Measurements from ENCODE around the gene SFMBT2. TPM values are rescaled to one million over a fixed set of nuclear protein-coding genes. Genes with fewer than 3 reads are reported as not detected.

SFMBT2 gene
- total RNA-seq, 1 experiment from 2014 or later: 0.02 TPM

GRCh38 chr10:7329219-7329618, 81.6 kb downstream of the SFMBT2 start:
- H3K9ac ChIP-seq (ENCODE audit: low read length): no peak overlapping the region
- POLR2A ChIA-PET: no interaction called here
- TF ChIP-seq POLR2AphosphoS5 (IDR thresholded peaks at IDR 0.05; ENCODE audit: low read depth, low read length) (no peak), FOSL1 (IDR thresholded peaks at IDR 0.05; ENCODE audit: low read depth) (no peak), TCF7L2 (IDR thresholded peaks at IDR 0.05; ENCODE audit: borderline replicate concordance, extremely low read depth, insufficient read depth, insufficient read length) (no peak), SP1 (IDR thresholded peaks at IDR 0.05; ENCODE audit: low read depth) (no peak), SRF (IDR thresholded peaks at IDR 0.05; ENCODE audit: low read depth) (no peak)
- TF ChIP-seq, protein P1, sequence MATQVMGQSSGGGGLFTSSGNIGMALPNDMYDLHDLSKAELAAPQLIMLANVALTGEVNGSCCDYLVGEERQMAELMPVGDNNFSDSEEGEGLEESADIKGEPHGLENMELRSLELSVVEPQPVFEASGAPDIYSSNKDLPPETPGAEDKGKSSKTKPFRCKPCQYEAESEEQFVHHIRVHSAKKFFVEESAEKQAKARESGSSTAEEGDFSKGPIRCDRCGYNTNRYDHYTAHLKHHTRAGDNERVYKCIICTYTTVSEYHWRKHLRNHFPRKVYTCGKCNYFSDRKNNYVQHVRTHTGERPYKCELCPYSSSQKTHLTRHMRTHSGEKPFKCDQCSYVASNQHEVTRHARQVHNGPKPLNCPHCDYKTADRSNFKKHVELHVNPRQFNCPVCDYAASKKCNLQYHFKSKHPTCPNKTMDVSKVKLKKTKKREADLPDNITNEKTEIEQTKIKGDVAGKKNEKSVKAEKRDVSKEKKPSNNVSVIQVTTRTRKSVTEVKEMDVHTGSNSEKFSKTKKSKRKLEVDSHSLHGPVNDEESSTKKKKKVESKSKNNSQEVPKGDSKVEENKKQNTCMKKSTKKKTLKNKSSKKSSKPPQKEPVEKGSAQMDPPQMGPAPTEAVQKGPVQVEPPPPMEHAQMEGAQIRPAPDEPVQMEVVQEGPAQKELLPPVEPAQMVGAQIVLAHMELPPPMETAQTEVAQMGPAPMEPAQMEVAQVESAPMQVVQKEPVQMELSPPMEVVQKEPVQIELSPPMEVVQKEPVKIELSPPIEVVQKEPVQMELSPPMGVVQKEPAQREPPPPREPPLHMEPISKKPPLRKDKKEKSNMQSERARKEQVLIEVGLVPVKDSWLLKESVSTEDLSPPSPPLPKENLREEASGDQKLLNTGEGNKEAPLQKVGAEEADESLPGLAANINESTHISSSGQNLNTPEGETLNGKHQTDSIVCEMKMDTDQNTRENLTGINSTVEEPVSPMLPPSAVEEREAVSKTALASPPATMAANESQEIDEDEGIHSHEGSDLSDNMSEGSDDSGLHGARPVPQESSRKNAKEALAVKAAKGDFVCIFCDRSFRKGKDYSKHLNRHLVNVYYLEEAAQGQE (IDR thresholded peaks at IDR 0.05; ENCODE audit: low read depth): no peak
- no peaks in the 10 kb centered on the region for H3K9me2 ChIP-seq (ENCODE audit: insufficient read depth)
- H3K4me3 ChIP-seq (replicated peaks in 1 of 2; ENCODE audit: low read depth in 1 of 2, low read length in 2 of 2): no peak overlapping the region
- H3K27me3 ChIP-seq (ENCODE audit: insufficient read depth, low read length): no peaks in the 10 kb centered on the region
- H3K79me2 ChIP-seq (ENCODE audit: insufficient read depth, low read length): no peaks in the 10 kb centered on the region
- no peak for ATAC-seq
- intact Hi-C loops (cut with micrococcal nuclease): no loop called here
- RAD21 ChIA-PET (ENCODE audit: low non-redundant PET in 1 of 2, low total read pairs in 2 of 2, uncharacterized antibody in 2 of 2, unreplicated experiment in 2 of 2): no interaction called here
- H3K27ac ChIP-seq (ENCODE audit: low read depth, low read length): no peak overlapping the region
- DNase-seq (ENCODE audit: low read depth, low spot score): no peak
- H2AFZ ChIP-seq (ENCODE audit: low read depth, low read length, poor library complexity, severe bottlenecking): no peak overlapping the region
- no peaks in the 10 kb centered on the region for H3K4me1 ChIP-seq (ENCODE audit: control insufficient read depth in 1 of 2, insufficient read depth in 2 of 2, low read length in 2 of 2)
- H3K9me3 ChIP-seq (ENCODE audit: control insufficient read depth in 1 of 2, insufficient read depth in 1 of 2, low read depth in 1 of 2, low read length in 2 of 2): no peaks in the 10 kb centered on the region
- no peak overlapping the region for H3K4me2 ChIP-seq (ENCODE audit: low read length)
- no peaks in the 10 kb centered on the region for H3K36me3 ChIP-seq (ENCODE audit: control insufficient read depth in 1 of 2, insufficient read depth in 2 of 2, low read length in 2 of 2)
- H4K20me1 ChIP-seq (ENCODE audit: insufficient read depth): no peaks in the 10 kb centered on the region
- CTCF ChIA-PET: no interaction called here
- BruUV-seq (replicated peaks): no TSS peak

DNA sequence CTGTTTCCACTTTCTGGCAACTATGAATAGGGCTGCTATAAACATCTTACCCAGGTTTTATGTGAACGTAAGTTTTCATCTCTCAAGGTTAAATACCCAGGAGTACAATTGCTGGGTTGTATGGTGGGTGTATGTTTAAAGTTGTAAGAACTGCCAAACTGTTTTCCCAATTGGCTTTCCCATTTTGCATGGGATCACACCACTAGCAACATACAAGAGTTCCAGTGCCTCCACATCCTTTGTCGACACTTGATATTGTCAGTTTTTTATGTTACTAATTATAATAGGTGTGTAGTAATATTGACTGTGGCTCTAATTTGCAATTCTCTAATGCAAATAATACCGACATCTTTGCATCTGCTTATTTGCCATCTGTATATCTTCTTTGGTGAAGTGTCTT, 82.9 kb downstream of the SFMBT2 start:
- RAD21 ChIA-PET (ENCODE audit: low non-redundant PET in 1 of 2, low total read pairs in 2 of 2, uncharacterized antibody in 2 of 2, unreplicated experiment in 2 of 2): no interaction called here
- H3K36me3 ChIP-seq (ENCODE audit: control insufficient read depth in 1 of 2, insufficient read depth in 2 of 2, low read length in 2 of 2): no peaks in the 10 kb centered on the region
- no peaks in the 10 kb centered on the region for H3K9me2 ChIP-seq (ENCODE audit: insufficient read depth)
- no peak overlapping the region for H3K4me3 ChIP-seq (replicated peaks in 1 of 2; ENCODE audit: low read depth in 1 of 2, low read length in 2 of 2)
- H3K79me2 ChIP-seq (ENCODE audit: insufficient read depth, low read length): no peaks in the 10 kb centered on the region
- no peak overlapping the region for H3K4me2 ChIP-seq (ENCODE audit: low read length)
- no peaks in the 10 kb centered on the region for H3K27me3 ChIP-seq (ENCODE audit: insufficient read depth, low read length)
- no peak overlapping the region for H3K9ac ChIP-seq (ENCODE audit: low read length)
- H2AFZ ChIP-seq (ENCODE audit: low read depth, low read length, poor library complexity, severe bottlenecking): no peak overlapping the region
- intact Hi-C loops (cut with micrococcal nuclease): no loop called here
- POLR2A ChIA-PET: no interaction called here
- no peak overlapping the region for H3K27ac ChIP-seq (ENCODE audit: low read depth, low read length)
- H3K4me1 ChIP-seq (ENCODE audit: control insufficient read depth in 1 of 2, insufficient read depth in 2 of 2, low read length in 2 of 2): no peaks in the 10 kb centered on the region
- no peak for ATAC-seq
- no peaks in the 10 kb centered on the region for H4K20me1 ChIP-seq (ENCODE audit: insufficient read depth)
- no peak for DNase-seq (ENCODE audit: low read depth, low spot score)
- CTCF ChIA-PET: no interaction called here
- no TSS peak for BruUV-seq (replicated peaks)
- no peaks in the 10 kb centered on the region; a peak in 1 of 4 replicates for H3K9me3 ChIP-seq (ENCODE audit: control insufficient read depth in 1 of 2, insufficient read depth in 1 of 2, low read depth in 1 of 2, low read length in 2 of 2)
- TF ChIP-seq EGR1 (IDR thresholded peaks at IDR 0.05; ENCODE audit: low read depth) (no peak), POLR2A (IDR thresholded peaks at IDR 0.05; ENCODE audit: borderline replicate concordance, extremely low read depth, insufficient read depth, insufficient read length) (no peak), ZFX (IDR thresholded peaks at IDR 0.05) (no peak), ATF3 (IDR thresholded peaks at IDR 0.05) (no peak), CEBPB (IDR thresholded peaks at IDR 0.05; ENCODE audit: low read depth) (no peak), RAD21 (IDR thresholded peaks at IDR 0.05; ENCODE audit: low read depth) (no peak), YY1 (IDR thresholded peaks at IDR 0.05; ENCODE audit: extremely low read depth, insufficient replicate concordance, low read depth, low read length) (no peak), TCF7L2 (IDR thresholded peaks at IDR 0.05; ENCODE audit: borderline replicate concordance, extremely low read depth, insufficient read depth, insufficient read length) (no peak), SP1 (IDR thresholded peaks at IDR 0.05; ENCODE audit: low read depth) (no peak)
- TF ChIP-seq, protein P1 (IDR thresholded peaks at IDR 0.05; ENCODE audit: low read depth): no peak

All from HCT116 (cell line).